GM18867 (cell line): ENCODE data around the gene ADIPOR2.

Experiments
- ATAC-seq: cut with Tn5 transposase; IDR thresholded peaks from one replicate; pipeline ENCODE4 v1.9.1; 2021; ENCODE audit warnings: mild to moderate bottlenecking, moderate library complexity; ENCODE audit not compliant: unreplicated experiment

ADIPOR2 gene

GRCh38 chr12:1768615-1769014, 77.7 kb downstream of the ADIPOR2 start:
- no peak for ATAC-seq

GRCh38 chr12:1769809-1770494, 79.1 kb downstream of the ADIPOR2 start:
- ATAC-seq: no peak

- no peak for ATAC-seq
Observed at GRCh38 chr12:1773937-1774655, 83.2 kb downstream of the ADIPOR2 start.

- ATAC-seq: no peak
Observed at GRCh38 chr12:1776170-1776921, 85.5 kb downstream of the ADIPOR2 start.

- ATAC-seq: no peak
Observed at GRCh38 chr12:1777798-1778197, 86.9 kb downstream of the ADIPOR2 start.

- no peak for ATAC-seq
Observed at GRCh38 chr12:1778911-1779310, 88.0 kb downstream of the ADIPOR2 start.

- ATAC-seq: no peak
Observed at GRCh38 chr12:1779783-1780182, 88.9 kb downstream of the ADIPOR2 start.

GRCh38 chr12:1781772-1782171, 90.9 kb downstream of the ADIPOR2 start:
- no peak for ATAC-seq

- ATAC-seq: no peak
Observed at GRCh38 chr12:1782215-1782614, 91.3 kb downstream of the ADIPOR2 start.

GRCh38 chr12:1787714-1788113, 96.8 kb downstream of the ADIPOR2 start:
- ATAC-seq: no peak

GRCh38 chr12:1790444-1790843, 99.6 kb downstream of the ADIPOR2 start:
- no peak for ATAC-seq

GRCh38 chr12:1791104-1791841, 100.4 kb downstream of the ADIPOR2 start:
- no peak for ATAC-seq

- ATAC-seq: no peak
Observed at GRCh38 chr12:1792406-1792805, 101.5 kb downstream of the ADIPOR2 start.

- ATAC-seq: no peak
Observed at GRCh38 chr12:1793426-1794210, 102.7 kb downstream of the ADIPOR2 start.

- no peak for ATAC-seq
Observed at GRCh38 chr12:1794440-1795090, 103.7 kb downstream of the ADIPOR2 start.

GRCh38 chr12:1795221-1795784, 104.4 kb downstream of the ADIPOR2 start:
- ATAC-seq: no peak

- ATAC-seq: peak; percentile 89
Observed at GRCh38 chr12:1795785-1796514, 105.1 kb downstream of the ADIPOR2 start.

- peak; percentile 19 for ATAC-seq
Observed at GRCh38 chr12:1796515-1797010, 105.7 kb downstream of the ADIPOR2 start.
